ENCODE results near the gene GTF2H4.
"Not testable (repeated sequence)": the region's sequence is repeated elsewhere in the genome, so short reads cannot be mapped to it uniquely, and the experiment has no call there.

The GTF2H4 gene

GRCh38 chr6:30894381-30894780 lies 13.6 kb upstream of the GTF2H4 start:
- no peak for DNase-seq

DNA sequence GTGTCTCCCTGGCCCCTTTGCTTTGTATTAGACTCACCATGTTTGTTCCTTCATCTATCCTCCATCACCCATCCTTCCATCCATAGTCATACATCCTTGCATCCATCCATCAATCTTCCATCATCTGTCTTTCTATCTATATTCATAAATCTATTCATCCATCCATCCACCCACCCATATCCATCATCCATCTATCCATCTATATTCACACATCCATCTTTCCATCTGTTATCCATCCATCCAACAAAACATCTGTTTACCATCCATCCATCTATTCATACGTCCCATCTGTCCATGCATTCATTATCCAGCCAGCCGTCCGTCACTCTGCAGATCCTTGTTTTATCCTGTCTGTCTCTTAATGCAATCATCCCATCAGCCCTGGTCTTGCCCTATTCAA lies 13.1 kb upstream of the GTF2H4 start:
- no peak for DNase-seq

DNA sequence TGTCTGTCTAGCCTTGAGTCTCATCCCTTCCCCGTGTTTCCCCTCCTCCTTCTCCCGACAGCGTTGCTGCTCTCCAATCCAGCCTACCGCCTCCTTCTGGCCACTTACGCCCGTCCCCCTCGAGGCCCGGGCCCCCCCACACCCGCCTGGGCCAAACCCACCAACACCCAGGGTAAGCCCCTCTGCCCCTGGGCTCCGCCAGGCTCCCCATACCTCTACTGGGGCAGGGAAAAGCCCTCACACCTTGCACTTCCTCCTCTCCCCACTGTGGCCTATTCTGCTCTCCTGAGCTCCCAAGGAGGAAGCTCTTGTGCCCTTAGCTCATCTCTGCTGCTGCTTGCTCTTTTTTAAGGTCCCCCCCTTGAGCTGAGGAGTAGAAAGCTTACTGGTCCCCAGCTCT lies 12.7 kb upstream of the GTF2H4 start:
- DNase-seq: no peak

DNA sequence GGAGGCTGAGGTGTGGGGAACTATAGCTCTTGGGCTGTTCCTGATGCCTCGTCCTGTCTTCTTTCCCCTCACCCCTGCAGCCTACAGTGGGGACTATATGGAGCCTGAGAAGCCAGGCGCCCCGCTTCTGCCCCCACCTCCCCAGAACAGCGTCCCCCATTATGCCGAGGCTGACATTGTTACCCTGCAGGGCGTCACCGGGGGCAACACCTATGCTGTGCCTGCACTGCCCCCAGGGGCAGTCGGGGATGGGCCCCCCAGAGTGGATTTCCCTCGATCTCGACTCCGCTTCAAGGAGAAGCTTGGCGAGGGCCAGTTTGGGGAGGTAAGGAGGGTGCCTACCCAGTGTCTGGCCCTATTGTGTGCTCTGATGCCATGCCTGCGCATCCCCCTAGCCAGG lies 11.5 kb upstream of the GTF2H4 start:
- no peak for DNase-seq

- no peak for DNase-seq
Observed at GRCh38 chr6:30897882-30898281, 10.1 kb upstream of the GTF2H4 start.

DNA sequence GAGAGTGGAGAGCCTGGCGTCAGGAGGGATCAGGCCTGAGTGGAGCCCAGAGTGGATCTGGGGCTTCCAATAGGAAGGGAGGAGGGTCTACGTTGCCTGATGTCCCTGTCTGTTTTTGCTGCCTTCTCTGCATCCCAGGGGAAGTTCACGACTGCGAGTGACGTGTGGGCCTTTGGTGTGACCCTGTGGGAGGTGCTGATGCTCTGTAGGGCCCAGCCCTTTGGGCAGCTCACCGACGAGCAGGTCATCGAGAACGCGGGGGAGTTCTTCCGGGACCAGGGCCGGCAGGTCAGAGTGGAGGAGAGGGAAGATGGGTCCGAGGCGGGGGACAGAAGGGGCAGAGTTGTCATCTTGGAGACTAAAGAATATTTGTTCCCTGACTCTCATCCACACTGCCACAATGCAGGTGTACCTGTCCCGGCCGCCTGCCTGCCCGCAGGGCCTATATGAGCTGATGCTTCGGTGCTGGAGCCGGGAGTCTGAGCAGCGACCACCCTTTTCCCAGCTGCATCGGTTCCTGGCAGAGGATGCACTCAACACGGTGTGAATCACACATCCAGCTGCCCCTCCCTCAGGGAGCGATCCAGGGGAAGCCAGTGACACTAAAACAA lies 9.2 kb upstream of the GTF2H4 start:
- no peak for DNase-seq

GRCh38 chr6:30900863-30901417 lies 7.1 kb upstream of the GTF2H4 start:
- DNase-seq: no peak

GRCh38 chr6:30901436-30901835 lies 6.6 kb upstream of the GTF2H4 start:
- no peak for DNase-seq

- not testable (repeated sequence) for DNase-seq
Observed at GRCh38 chr6:30902196-30902595, 5.8 kb upstream of the GTF2H4 start.

DNA sequence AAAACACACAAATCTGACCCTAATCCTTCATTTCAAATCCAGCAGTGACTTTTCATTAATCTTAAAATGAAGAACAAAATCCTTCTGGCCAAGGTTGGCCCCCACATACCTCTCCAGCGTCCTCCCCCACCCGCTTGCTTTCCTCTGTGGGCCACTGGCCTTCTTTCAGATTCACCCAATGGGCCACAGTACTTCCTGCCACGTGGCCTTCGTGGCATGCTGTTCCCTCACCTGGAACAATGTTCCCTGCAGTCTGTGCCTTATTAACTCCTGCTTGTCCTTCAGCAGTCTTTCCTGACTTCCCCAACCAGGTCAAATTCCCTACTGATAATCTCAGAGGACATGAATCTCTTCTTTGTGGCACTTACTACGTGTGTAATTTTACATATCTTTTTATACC lies 5.3 kb upstream of the GTF2H4 start:
- DNase-seq: no peak

DNA sequence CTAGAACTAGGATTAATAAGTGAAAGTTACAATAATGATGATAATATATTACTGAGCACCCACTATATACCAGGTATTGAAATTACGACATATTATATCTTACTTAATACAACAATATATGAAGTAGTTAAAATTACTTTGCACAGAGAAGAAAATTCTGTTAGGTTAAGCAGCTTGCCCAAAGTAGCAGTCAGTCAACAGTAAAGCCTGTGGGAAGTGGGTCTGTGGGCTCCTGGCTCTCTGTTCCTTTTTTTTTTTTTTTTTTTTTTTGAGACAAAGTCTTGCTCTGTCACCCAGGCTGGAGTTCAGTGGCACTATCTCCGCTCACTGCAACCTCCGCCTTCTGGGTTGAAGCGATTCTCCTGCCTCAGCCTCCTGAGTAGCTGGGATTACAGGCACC lies 4.8 kb upstream of the GTF2H4 start:
- no peak for DNase-seq

DNA sequence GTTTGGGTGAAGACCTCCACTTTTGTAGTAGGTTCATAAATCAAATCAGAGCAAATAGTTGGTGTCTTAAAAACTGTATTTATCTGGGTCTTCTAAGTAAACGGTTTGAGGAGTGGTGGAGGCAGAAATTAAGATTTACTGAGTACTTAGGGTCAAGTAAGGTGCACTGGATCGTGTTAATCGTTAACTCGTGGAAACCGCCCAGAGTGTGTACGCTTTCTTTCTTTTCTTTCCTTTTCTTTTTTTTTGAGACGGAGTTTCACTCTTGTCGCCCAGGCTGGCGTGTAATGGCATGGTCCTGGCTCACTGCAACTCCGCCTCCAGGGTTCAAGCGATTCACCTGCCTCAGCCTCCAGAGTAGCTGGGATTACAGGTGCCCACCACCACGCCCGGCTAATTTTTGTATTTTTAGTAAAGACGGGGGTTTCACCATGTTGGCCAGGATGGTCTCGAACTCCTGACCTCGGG lies 683 bp upstream of the GTF2H4 start:
- DNase-seq: not testable (repeated sequence)

GRCh38 chr6:30908700-30909099 lies 693 bp downstream of the GTF2H4 start:
- DNase-seq: no peak

DNA sequence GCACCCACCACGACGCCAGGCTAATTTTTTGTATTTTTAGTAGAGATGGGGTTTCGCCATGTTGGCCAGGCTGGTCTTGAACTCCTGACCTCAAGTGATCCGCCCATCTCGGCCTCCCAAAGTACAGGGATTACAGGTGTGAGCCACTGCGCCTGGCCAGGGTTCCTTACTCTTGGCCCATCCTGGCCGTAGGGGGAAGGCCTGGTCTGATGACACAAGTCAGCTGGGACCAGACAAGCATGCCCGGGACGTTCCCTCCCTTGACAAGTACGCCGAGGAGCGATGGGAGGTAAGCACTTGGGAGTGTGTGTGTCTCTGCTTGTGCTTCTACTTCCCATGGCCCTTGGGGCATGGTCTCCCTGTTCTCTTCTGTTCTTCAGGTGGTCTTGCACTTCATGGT lies 2.5 kb downstream of the GTF2H4 start:
- not testable (repeated sequence) for DNase-seq

DNA sequence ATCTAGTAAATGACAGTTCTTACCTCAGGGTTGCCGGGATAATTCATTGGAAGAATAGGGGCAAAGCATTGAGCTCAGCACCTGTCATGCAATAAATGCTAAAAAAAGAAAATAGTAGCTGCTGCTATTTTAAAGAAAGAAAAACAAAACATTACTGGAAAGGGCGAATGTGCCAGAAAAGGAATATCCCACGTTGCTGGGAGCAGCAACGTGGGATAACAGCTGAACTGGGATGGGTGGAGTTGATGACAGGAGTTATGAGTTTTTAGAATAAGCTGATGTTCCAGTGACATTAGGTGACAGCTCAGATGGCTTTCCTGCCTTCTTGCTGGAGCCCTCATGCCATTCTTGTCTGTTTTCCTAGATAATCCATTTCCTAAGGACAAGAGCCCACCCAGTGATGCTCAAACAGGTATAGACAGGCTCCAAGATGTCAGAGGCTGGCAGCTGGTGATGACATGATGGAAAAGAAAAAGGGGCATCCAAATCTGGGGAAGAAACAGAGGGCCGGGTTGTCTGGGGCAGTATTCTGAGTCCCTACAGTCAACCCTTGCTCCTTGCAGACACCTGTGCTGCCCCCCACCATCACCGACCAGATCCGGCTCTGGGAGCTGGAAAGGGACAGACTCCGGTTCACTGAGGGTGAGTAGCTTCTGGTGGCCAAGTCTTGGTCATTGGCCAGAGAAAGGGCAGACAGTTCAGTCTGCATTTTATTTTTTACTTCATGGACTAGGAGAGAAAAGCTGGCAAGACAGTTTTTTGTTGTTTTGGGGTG lies 4.9 kb downstream of the GTF2H4 start:
- DNase-seq: no peak

DNA sequence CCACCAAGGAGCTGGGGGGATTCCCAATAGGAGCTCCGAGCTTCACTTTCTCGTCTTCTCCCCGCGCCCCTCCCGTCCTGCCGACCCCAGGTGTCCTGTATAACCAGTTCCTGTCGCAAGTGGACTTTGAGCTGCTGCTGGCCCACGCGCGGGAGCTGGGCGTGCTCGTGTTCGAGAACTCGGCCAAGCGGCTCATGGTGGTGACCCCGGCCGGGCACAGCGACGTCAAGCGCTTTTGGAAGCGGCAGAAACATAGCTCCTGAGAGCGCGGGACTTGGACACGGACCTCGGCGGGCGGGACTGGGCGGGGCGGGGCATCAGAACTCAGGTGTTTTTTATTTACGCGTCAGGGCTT lies 5.7 kb downstream of the GTF2H4 start:
- no peak for DNase-seq

- DNase-seq: peak; percentile 96
Observed at GRCh38 chr6:30914076-30914853, 6.3 kb downstream of the GTF2H4 start, which contains the start of gene VARS2. Gene VARS2, plus strand, starts transcription at chr6:30914238. Its CDS starts 599 bp downstream, at chr6:30914837.

DNA sequence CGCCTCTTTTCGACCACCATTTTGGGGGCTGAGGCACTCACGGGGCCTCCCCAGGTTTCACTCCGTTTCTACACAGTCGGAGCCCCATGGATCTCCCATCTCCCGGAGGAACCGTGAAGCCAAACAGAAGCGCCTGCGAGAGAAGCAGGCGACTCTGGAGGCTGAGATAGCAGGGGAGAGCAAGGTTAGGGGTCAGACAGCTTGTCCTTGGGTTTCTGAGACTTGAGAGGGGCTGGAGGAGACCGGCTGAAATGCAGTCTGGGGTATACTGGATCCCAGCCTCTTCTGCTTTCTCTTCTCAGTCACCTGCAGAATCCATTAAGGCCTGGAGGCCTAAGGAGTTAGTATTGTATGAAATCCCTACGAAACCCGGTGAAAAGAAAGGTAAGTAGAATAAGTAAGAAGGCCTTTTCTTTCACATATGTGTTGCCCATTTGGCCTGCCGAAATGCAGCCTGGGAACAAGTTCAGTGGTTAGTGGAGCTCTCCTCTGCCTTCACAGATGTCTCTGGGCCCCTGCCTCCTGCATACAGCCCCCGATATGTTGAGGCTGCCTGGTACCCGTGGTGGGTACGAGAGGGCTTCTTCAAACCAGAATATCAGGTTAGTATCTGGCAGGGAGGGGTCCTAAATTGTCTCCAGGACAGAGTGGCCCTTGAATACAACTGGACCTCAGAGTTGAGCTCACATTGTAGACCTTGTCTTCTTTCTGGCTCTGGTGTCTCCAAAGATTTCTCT lies 7.0 kb downstream of the GTF2H4 start:
- DNase-seq: peak; percentile 48

DNA sequence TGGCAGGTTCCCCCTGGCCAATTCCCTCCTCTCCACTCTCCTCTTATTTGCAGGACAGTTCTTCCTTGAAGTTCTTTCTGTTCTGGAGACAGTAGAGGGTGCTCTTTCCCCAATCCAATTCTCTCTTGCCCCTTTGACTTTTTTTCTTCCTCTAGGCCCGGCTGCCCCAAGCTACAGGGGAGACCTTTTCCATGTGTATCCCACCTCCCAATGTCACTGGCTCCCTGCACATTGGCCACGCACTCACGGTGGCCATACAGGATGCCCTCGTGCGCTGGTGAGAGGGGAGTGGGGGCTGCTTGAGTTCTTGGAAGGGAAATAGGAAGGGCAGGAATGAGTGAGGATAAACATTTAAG lies 7.6 kb downstream of the GTF2H4 start:
- peak; percentile 62 for DNase-seq

- no peak for DNase-seq
Observed at GRCh38 chr6:30917041-30917440, 9.0 kb downstream of the GTF2H4 start.

- DNase-seq: no peak
Observed at GRCh38 chr6:30917487-30917886, 9.5 kb downstream of the GTF2H4 start.

DNA sequence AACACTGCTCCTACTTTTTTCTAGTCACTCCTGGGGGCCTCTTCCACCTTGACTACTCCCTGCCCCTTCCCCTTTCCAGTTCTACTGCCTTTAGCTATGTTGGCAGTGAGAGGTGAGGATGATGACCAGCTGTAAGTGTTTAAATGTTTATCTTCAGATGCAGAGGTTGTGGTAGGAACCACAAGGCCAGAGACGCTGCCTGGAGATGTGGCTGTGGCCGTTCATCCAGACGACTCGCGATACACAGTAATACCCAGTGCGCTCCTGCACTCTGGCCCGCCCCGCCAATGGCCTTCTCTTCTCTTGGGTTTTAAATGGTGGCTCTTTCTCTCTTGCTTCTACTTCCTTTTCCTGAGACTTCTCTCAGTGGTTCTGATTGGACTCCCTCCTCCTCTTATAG lies 10.7 kb downstream of the GTF2H4 start:
- no peak for DNase-seq
